Choroid plexus epithelial cell (primary cell): Measurements from ENCODE around the gene TRIM26.
"Not testable (repeated sequence)": the region's sequence is repeated elsewhere in the genome, so short reads cannot be mapped to it uniquely, and the experiment has no call there.

Experiments used
- DNase-seq: peaks from one replicate; pipeline ENCODE4 v3.0.0-alpha.2; 2010; ENCODE audit warnings: low read depth
- H3K4me3 ChIP-seq: 2 replicates; pipeline ENCODE4 v1.5.1; 2011; ENCODE audit warnings: low read depth, mild to moderate bottlenecking, control low read depth, low read length, moderate library complexity
- TF ChIP-seq, protein P1 (sequence below): conservative IDR thresholded peaks from 2 replicates; pipeline ENCODE4 v1.5.1; 2011; ENCODE audit warnings: low read depth, mild to moderate bottlenecking, control low read depth, inconsistent platforms, low read length, moderate library complexity

The TRIM26 gene

DNA sequence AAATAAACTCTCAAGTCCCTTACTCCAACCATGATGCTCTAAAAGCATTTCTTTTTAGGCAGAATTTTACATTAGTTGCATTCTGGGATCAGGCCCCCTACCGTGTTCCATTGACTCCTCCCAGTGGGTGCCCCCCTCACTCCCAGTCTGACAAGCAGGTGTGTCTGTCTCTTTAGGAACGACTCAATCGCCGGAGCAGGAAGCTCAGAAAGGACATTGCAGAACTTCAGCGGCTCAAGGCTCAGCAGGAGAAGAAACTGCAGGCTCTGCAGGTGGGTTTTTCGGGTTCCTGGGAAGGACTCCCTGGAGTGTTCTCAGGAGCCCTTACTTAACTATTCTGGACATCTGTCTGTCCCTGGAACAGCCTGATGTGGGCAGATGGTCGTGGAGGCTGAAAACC is 67.4 kb downstream of the TRIM26 start:
- TF ChIP-seq, protein P1, sequence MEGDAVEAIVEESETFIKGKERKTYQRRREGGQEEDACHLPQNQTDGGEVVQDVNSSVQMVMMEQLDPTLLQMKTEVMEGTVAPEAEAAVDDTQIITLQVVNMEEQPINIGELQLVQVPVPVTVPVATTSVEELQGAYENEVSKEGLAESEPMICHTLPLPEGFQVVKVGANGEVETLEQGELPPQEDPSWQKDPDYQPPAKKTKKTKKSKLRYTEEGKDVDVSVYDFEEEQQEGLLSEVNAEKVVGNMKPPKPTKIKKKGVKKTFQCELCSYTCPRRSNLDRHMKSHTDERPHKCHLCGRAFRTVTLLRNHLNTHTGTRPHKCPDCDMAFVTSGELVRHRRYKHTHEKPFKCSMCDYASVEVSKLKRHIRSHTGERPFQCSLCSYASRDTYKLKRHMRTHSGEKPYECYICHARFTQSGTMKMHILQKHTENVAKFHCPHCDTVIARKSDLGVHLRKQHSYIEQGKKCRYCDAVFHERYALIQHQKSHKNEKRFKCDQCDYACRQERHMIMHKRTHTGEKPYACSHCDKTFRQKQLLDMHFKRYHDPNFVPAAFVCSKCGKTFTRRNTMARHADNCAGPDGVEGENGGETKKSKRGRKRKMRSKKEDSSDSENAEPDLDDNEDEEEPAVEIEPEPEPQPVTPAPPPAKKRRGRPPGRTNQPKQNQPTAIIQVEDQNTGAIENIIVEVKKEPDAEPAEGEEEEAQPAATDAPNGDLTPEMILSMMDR: no peak
- no peak for DNase-seq
- no peak overlapping the region for H3K4me3 ChIP-seq

- H3K4me3 ChIP-seq: no peak overlapping the region
- TF ChIP-seq, protein P1: no peak
- DNase-seq: no peak
These were observed 68.4 kb downstream of the TRIM26 start for GRCh38 chr6:30144811-30145210.

DNA sequence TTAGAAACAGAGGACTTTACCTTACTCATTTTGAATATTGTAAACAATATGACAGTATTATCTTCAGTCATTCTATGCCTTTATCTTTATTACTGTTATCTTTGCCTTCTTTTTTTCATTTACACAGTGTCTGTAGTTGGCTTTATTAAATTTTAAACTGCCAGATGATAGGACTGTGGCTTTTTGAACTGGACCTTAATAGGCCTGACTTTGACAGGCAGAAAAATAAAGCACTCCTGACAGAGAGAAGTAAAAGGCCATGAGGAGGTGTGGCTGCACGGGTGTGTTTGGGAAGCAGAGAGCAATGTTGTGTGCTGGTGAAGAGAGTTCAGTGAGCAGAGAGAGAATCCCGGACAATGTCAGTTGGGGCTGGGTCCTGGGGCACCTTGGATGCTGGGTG is 69.4 kb downstream of the TRIM26 start:
- H3K4me3 ChIP-seq: no peak overlapping the region
- TF ChIP-seq, protein P1: no peak
- DNase-seq: no peak

- no peak overlapping the region for H3K4me3 ChIP-seq
These were observed 70.5 kb downstream of the TRIM26 start for GRCh38 chr6:30142665-30143064.

GRCh38 chr6:30140240-30140639 is 73.0 kb downstream of the TRIM26 start:
- H3K4me3 ChIP-seq, DNase-seq: not testable (repeated sequence)

More at GRCh38 chr6:30142665-30143064, 70.5 kb downstream of the TRIM26 start:
- DNase-seq: no peak
- TF ChIP-seq, protein P1: no peak

DNA sequence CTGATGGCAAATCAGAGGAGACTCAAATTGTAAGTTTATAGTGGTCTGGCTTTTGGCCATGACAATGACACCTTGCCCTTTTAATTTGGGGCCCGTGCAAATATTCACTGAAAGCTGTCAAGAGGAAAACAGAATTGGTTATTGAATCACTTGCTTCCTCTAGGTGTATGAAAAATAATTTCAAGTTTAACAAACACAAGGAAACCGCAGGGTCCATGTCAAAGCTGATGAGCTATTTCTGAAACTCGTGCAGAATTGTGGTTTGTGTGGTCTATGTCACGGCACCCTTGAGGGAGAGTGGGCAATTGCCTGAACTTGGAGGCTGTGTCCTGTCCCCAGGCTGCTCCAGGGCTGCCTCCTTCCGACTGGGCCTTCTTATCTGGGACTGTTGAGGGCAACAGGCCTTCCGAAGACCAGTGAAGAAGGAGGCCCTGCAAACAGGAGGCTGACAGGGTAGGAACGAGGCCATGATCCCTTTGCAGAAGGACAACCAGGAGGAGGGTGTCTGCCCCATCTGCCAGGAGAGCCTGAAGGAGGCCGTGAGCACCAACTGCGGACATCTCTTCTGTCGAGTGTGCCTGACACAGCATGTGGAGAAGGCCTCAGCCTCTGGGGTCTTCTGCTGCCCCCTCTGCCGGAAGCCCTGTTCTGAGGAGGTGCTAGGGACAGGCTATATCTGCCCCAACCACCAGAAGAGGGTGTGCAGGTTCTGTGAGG is 76.5 kb downstream of the TRIM26 start:
- TF ChIP-seq, protein P1: no peak
- no peak overlapping the region for H3K4me3 ChIP-seq
- no peak for DNase-seq

DNA sequence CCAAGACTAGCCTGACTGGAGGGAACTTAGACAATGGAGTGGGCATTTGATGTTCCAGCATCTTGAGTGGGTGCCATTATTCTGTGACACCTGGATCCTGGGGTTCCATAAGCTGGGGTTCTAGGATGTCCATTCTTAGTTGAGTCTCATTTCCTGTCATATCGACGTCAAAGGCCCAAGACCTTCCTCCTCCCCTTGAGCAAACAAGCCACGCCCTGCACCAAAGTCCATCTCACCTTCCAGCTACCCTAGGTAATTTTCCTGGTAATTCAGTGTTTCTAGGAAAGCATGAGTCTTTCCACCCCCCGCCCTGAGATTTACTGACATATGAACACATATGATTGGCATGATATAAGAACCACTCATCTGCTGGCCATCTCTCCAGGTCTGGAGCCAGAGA is 77.4 kb downstream of the TRIM26 start, which contains the start of gene TRIM40:
Gene TRIM40 (plus strand): TSS at position 384 of the 400 bp plus-strand sequence. CDS start 897 bp downstream, outside the sequence.
- no peak for DNase-seq
- TF ChIP-seq, protein P1: no peak
- H3K4me3 ChIP-seq: no peak within 1 kb of the TSS
